GM21576 (cell line): ENCODE measurements around the gene KDM2B.
A peak's percentile ranks its signal among the peaks of the same experiment; 100 is the strongest.

Source experiments
- ATAC-seq: cut with Tn5 transposase; IDR thresholded peaks from one replicate; pipeline ENCODE4 v1.9.1; 2021; ENCODE audit warnings: mild to moderate bottlenecking, moderate library complexity; ENCODE audit not compliant: unreplicated experiment

KDM2B gene

DNA sequence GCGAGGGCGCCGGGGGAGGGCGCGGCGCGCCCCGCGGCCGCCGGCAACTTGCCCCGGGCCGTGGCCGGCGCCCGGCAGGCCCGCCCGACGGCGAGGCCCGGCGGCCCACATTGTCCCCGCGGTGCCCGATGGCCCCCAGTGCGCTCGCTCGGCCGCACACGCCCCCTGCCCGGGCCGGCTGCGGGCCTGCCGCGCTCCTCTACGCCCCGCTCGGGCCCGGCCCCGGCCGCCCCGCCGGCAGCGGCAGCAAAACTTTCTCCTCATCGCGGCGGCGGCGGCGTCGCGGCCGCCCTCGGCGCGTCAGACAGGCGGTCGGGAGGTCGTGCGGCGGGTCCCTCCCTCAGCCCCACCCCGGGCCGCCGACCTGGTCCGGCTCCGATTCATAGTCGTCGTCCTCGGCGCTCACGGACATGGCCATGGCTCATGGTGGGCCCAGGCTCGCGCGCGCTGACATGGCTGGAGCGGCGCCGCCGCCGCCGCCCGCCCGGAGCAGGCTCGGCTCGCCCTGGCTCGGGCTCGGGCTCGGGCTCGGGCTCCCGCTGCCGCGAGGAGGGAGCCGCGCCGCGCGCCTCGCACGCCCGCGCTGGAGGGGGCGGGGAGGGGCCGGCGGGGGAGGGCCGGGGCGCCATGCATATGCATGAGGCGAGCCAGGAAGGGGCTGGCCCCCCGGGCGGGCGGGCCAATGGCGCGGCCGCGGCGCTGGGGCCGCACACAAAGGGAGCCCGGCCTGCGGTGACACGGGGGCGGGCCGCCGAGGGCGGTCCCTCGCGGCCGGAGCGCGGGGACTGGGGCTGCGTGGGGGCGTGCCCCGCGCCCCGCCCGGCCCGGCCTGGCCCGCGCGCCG, 113.8 kb downstream of the KDM2B start:
- peak; percentile 85 for ATAC-seq

GRCh38 chr12:121465921-121466793, 114.7 kb downstream of the KDM2B start:
- ATAC-seq: peak; percentile 9

DNA sequence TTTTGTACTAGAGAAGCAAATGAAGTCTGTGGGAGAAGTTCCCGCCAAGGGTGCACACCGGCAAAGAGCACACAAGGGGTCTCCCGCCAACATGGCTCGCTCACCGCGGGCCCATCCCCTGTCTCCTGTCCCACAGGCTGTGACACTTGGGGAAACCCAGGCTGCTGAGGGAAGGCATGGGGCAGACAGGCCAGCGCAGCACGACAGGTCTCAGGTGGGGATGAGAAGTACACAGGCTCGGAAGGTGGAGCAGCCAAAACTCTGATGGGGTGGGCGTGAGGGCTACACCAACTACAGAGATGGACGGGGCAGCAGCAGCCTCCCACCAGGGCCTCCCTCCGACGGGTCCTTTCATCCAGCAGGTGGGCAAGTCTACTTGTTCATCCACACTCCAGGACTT, 116.5 kb downstream of the KDM2B start:
- ATAC-seq: no peak

GRCh38 chr12:121461048-121461447, 119.8 kb downstream of the KDM2B start:
- no peak for ATAC-seq

GRCh38 chr12:121456551-121456950, 124.3 kb downstream of the KDM2B start:
- ATAC-seq: no peak

GRCh38 chr12:121455766-121456420, 124.9 kb downstream of the KDM2B start:
- no peak for ATAC-seq

DNA sequence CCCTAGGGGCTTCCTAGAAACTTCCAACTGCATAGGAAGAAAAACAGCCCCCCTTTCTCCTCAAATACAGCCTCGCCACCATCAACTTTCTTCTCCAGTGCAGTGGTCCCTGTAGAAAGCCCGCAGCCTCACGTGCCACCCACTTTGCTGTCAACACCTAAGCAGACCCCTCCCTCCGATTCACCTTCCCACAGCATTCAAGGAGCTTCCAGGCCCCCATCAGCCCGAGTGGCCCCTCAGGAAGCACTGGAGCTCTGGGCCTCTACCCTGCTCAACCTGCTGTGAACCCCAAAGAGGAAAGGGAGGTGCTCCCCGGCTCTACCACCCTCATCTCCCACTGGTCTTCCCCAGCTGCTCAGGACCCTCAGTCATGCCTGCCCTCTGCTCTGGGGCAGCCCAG, 125.9 kb downstream of the KDM2B start:
- no peak for ATAC-seq

- ATAC-seq: no peak
These were observed 127.2 kb downstream of the KDM2B start for GRCh38 chr12:121453629-121454028.

DNA sequence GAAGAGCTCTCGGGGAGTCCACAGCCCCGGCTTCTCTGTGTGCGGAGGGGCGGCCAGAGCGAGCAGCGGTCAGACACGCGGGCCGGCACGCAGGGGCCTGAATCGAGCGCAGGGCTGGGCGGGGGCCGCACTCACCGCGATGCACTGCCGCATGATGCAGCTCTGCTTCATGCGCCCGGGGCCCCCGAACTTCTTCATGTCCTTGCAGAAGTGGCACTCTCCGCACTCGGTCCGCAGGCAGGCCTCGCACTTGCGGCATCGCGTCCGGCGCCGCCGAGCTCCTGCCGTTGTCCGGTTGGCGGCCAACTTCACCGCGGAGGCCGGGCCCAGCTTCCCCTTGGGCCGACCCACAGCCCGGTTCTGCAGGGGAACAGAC, 127.8 kb downstream of the KDM2B start:
- no peak for ATAC-seq

DNA sequence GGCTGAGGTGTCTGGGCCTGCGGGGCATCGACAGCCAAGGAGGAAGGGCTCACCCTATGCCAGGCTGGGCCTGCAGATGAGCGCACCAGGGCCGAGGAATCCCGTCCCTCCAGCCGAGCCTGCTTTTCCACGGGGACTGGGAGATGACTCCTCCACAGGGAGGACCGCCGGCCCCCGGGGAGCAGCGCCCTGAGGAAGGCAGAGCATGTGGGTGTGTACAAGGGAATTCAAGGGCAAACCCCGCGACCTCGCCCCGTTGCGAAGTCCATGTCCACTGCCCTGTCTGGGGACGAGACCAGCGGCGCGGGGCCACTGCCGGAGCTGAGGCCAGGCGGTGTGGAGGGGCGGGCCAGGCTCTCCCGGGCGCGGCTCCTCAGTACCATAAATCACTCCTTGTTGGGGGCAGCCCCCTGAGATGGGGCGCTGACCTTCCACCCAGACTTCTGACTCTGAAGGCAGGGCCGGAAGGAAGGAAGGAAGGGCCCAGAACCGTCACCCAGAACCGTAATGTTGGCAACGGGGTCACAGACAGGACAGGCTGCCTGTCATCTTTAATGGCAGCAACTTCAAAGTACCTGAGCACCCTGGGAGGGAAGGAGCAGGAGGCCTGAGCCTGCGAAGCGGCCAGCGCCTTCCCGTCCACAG, 128.4 kb downstream of the KDM2B start:
- no peak for ATAC-seq

DNA sequence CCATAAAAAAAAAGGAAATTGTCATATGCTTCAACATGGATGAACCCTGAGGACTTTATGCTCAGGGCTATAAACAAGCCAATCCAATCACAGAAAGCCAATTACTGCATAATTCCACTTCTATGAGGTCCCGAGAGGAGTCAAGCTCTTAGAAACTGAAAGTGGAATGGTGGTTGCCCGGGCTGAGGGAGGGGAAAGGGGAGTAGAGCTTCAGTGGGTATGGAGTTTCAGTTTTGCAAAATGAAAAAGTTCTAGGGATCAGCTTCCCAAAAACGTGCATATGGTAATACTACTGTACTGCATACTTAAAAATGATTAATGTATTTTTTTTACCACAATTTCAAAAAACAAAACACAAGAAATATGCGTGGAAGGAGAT, 128.9 kb downstream of the KDM2B start:
- no peak for ATAC-seq

- no peak for ATAC-seq
These were observed 132.0 kb downstream of the KDM2B start for GRCh38 chr12:121448771-121449315.

- ATAC-seq: no peak
These were observed 134.1 kb downstream of the KDM2B start for GRCh38 chr12:121446750-121447149.

DNA sequence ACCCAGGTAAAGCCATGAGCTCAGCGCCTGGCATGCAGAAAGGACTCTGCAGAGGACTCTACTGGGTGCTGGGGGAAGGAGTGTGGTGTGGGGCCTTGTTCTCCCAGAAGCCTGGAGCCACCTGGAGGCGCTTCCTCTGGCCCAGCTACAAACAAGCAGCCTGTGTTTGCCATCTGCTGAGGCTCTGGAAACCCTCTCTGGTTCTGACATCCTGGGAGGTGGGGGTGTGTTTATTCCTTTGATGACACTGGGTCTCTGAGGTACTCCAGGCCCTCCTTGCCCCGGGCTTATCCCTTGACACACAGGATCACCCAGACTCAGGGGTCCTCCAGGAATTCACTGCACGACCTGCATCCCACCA, 136.0 kb downstream of the KDM2B start:
- no peak for ATAC-seq

- ATAC-seq: no peak
These were observed 136.6 kb downstream of the KDM2B start for GRCh38 chr12:121443911-121444841.

GRCh38 chr12:121443193-121443870, 137.5 kb downstream of the KDM2B start:
- no peak for ATAC-seq

GRCh38 chr12:121442028-121442948, 138.5 kb downstream of the KDM2B start:
- no peak for ATAC-seq

GRCh38 chr12:121441555-121441954, 139.3 kb downstream of the KDM2B start:
- ATAC-seq: no peak
